SU-DHL-6 (cell line): ENCODE measurements around the gene RAI14.

Experiments used
- H2AFZ ChIP-seq: fragments of 200-600 bp; sonication (generic); 2 replicates; pipeline ENCODE4 v1.6.1; 2014; ENCODE audit warnings: low read depth, mild to moderate bottlenecking, moderate library complexity, mixed read lengths, antibody characterized with exemption, low read length; ENCODE audit not compliant: severe bottlenecking
- H3F3A ChIP-seq: fragments of 200-600 bp; shearing (Covaris generic); 2 replicates; pipeline ENCODE4 v1.6.0; 2016; ENCODE audit warnings: antibody characterized with exemption, mild to moderate bottlenecking; ENCODE audit not compliant: insufficient read depth
- H3K27ac ChIP-seq: fragments of 200-600 bp; sonication (generic); 2 replicates; pipeline ENCODE4 v1.5.1; 2016; ENCODE audit warnings: low read depth, mild to moderate bottlenecking, low read length, moderate library complexity, mixed read lengths
- H3K27me3 ChIP-seq: fragments of 200-600 bp; sonication (generic), shearing (Covaris generic); 2 replicates; pipeline ENCODE4 v1.6.0; 2014; ENCODE audit warnings: mild to moderate bottlenecking, low read length
- H3K36me3 ChIP-seq: fragments of 200-600 bp; sonication (generic); 2 replicates; pipeline ENCODE4 v1.6.1; 2014; ENCODE audit warnings: mild to moderate bottlenecking, low read length, mixed read lengths
- H3K4me2 ChIP-seq: fragments of 300-600, 200-600 bp; shearing (Covaris generic), sonication (generic); 2 replicates; pipeline ENCODE4 v1.6.0; 2014; ENCODE audit warnings: low read length, low read depth, mild to moderate bottlenecking; ENCODE audit not compliant: poor library complexity, severe bottlenecking
- H3K4me3 ChIP-seq: fragments of 200-600 bp; sonication (generic); 2 replicates; pipeline ENCODE4 v1.5.1; 2014; ENCODE audit warnings: antibody characterized with exemption, low read length, mild to moderate bottlenecking, mixed read lengths; ENCODE audit not compliant: insufficient read depth, poor library complexity, severe bottlenecking
- H3K79me2 ChIP-seq: fragments of 200-600 bp; sonication (generic); 2 replicates; pipeline ENCODE4 v1.6.1; 2014; ENCODE audit warnings: mild to moderate bottlenecking, low read length, moderate library complexity; ENCODE audit not compliant: insufficient read depth
- H3K9ac ChIP-seq: fragments of 200-600 bp; sonication (generic); 2 replicates; pipeline ENCODE4 v1.7.0; 2014; ENCODE audit warnings: mild to moderate bottlenecking, low read length
- H3K9me2 ChIP-seq: fragments of 200-600 bp; sonication (generic); replicated peaks from 2 replicates; pipeline ENCODE4 v1.6.1; 2014; ENCODE audit warnings: low read length; ENCODE audit not compliant: insufficient read depth
- H3K9me3 ChIP-seq: fragments of 200-600 bp; sonication (generic); 2 replicates; pipeline ENCODE4 v1.6.1; 2014; ENCODE audit warnings: low read length, mixed read lengths; ENCODE audit not compliant: insufficient read depth
- H4K20me1 ChIP-seq: fragments of 200-600 bp; sonication (generic); 2 replicates; pipeline ENCODE4 v1.6.1; 2014; ENCODE audit warnings: low read depth, mild to moderate bottlenecking, antibody characterized with exemption, low read length, moderate library complexity, mixed read lengths
- EZH2phosphoT487 ChIP-seq: fragments of 200-600 bp; sonication (generic), shearing (Covaris generic); conservative IDR thresholded peaks from 2 replicates; pipeline ENCODE4 v1.6.1; 2018; ENCODE audit warnings: mild to moderate bottlenecking, antibody characterized with exemption, low read length, moderate library complexity, mixed read lengths
- TF ChIP-seq, protein P1 (sequence below): fragments of 200-600 bp; sonication (generic); IDR thresholded peaks from one replicate; pipeline ENCODE4 v1.5.1; 2017; ENCODE audit warnings: antibody characterized with exemption, mild to moderate bottlenecking, low read length, moderate library complexity; ENCODE audit not compliant: insufficient read depth, poor library complexity, severe bottlenecking

Gene RAI14

DNA sequence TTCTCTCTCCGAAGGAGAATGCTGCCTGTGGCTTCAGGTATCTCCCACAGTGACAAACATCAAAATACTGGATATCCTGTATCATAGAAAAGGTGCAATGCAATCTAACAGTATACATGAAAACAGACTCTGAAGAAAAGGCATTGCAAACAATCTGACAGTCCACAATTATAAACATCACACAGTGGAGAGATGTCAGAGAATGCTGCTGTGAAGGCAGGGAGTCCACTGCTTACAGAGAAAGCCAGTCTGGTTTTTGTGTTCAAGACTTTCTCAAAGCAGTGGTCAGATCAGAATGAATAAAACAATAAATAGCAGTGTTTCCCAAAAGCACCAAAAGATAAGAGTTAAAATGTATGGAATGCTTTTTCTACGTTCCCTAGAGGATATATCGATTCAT, 211.5 kb downstream of the RAI14 start:
- Histone ChIP-seq H3K9me3 (no peaks in the 10 kb centered on the region), H3K79me2 (no peaks in the 10 kb centered on the region), H3K4me3 (no peak overlapping the region), H4K20me1 (no peaks in the 10 kb centered on the region), H3K9ac (no peak overlapping the region), H3K9me2 (no peaks in the 10 kb centered on the region; the same call in 1 of the 2 replicates), H3K36me3 (no peaks in the 10 kb centered on the region), H3K4me2 (no peak overlapping the region), H2AFZ (no peak overlapping the region), H3K27ac (no peak overlapping the region), H3F3A (no peaks in the 10 kb centered on the region), H3K27me3 (no peaks in the 10 kb centered on the region)
- TF ChIP-seq, protein P1, sequence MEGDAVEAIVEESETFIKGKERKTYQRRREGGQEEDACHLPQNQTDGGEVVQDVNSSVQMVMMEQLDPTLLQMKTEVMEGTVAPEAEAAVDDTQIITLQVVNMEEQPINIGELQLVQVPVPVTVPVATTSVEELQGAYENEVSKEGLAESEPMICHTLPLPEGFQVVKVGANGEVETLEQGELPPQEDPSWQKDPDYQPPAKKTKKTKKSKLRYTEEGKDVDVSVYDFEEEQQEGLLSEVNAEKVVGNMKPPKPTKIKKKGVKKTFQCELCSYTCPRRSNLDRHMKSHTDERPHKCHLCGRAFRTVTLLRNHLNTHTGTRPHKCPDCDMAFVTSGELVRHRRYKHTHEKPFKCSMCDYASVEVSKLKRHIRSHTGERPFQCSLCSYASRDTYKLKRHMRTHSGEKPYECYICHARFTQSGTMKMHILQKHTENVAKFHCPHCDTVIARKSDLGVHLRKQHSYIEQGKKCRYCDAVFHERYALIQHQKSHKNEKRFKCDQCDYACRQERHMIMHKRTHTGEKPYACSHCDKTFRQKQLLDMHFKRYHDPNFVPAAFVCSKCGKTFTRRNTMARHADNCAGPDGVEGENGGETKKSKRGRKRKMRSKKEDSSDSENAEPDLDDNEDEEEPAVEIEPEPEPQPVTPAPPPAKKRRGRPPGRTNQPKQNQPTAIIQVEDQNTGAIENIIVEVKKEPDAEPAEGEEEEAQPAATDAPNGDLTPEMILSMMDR = no peak
- TF ChIP-seq EZH2phosphoT487 = no peak

DNA sequence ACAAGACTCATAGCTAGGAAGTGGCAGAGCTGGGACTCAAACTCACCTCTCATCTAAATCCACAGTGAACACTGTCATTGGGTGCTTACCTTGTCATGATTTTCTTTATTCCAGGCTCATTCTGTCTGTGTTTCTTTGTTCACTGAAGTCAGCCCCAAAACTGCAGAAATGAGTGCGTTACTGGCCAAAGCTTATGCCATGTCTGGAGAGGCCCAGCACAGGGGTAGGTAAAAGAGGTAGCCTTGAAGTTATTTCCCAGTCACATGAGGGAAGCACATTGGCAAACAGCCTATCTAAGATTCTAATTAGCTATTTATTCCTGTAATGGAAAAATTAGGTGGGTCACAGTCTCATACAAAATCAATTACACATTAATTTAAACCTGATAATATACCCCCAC, 212.7 kb downstream of the RAI14 start:
- Histone ChIP-seq H3K27ac (no peak overlapping the region), H3K27me3 (no peaks in the 10 kb centered on the region), H3K4me3 (no peak overlapping the region), H3K9ac (no peak overlapping the region), H4K20me1 (no peaks in the 10 kb centered on the region), H2AFZ (no peak overlapping the region), H3K36me3 (no peaks in the 10 kb centered on the region), H3K79me2 (no peaks in the 10 kb centered on the region), H3K9me2 (no peaks in the 10 kb centered on the region), H3K4me2 (no peak overlapping the region), H3F3A (no peaks in the 10 kb centered on the region), H3K9me3 (no peaks in the 10 kb centered on the region)
- no peak for TF ChIP-seq EZH2phosphoT487
- TF ChIP-seq, protein P1 = no peak

DNA sequence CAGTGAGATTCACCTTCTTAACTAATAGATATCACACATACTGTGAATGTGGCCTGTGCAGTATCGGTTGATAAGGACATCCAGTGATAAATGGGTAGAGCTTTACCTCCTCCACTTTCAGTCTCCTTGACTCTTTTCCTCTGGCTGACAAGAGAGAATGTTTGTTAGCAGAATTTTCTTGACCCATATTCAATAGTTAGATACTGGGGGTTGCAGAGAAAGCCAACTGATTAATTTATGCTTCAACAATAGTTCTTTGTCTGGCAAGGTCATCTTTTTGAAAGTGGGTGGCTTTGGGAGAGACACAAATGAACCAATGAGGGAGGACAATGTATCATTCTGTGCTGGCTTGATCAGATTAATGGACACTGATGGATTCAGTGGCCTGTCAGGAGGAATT, 213.1 kb downstream of the RAI14 start:
- H3K79me2 ChIP-seq = no peaks in the 10 kb centered on the region
- no peak overlapping the region for H3K4me3 ChIP-seq
- H3K27me3 ChIP-seq = no peaks in the 10 kb centered on the region
- no peak overlapping the region for H3K9ac ChIP-seq
- H3K9me3 ChIP-seq = no peaks in the 10 kb centered on the region
- H3K9me2 ChIP-seq = no peaks in the 10 kb centered on the region
- TF ChIP-seq, protein P1 = no peak
- TF ChIP-seq EZH2phosphoT487 = no peak
- no peaks in the 10 kb centered on the region for H3F3A ChIP-seq
- H3K4me2 ChIP-seq = no peak overlapping the region
- H3K36me3 ChIP-seq = no peaks in the 10 kb centered on the region
- H4K20me1 ChIP-seq = no peaks in the 10 kb centered on the region
- H3K27ac ChIP-seq = no peak overlapping the region
- no peak overlapping the region for H2AFZ ChIP-seq

DNA sequence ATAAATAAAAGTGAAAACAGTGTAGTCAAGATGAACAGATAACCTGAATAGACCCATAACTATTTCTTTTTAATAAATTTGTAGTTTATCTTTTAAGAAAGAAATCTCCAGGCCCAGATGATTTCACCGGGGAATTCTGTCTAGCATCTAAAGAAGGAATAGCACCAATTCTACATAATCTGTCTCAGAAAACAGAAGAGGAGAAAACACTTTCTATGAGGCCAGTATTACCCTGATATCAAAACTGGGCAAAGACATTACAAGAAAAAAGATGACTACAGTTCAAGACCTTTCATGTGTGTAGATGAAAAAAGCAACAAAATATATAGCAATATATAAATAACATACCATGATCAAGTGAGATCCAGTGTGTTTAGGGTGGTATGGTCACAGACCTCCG, 214.3 kb downstream of the RAI14 start:
- Histone ChIP-seq H3K9me3 (no peaks in the 10 kb centered on the region), H3K9ac (no peak overlapping the region), H3K79me2 (no peaks in the 10 kb centered on the region), H3K36me3 (no peaks in the 10 kb centered on the region), H3K4me2 (no peak overlapping the region), H3K27ac (no peak overlapping the region), H3K27me3 (no peaks in the 10 kb centered on the region), H3K4me3 (no peak overlapping the region), H3K9me2 (no peaks in the 10 kb centered on the region), H3F3A (no peaks in the 10 kb centered on the region), H4K20me1 (no peaks in the 10 kb centered on the region), H2AFZ (no peak overlapping the region)
- no peak for TF ChIP-seq EZH2phosphoT487
- TF ChIP-seq, protein P1 = no peak
